H9 (cell line): Measurements from ENCODE around the gene MYH7. TPM values are rescaled to one million over a fixed set of nuclear protein-coding genes. Genes with fewer than 3 reads are reported as not detected.

ENCODE experiments used
- DNase-seq: peaks from one replicate; pipeline ENCODE4 v3.0.0-alpha.2; 2017
- H2AFZ ChIP-seq: one replicate; pipeline ENCODE4 v1.6.1; 2013; ENCODE audit warnings: mild to moderate bottlenecking, low read length, control low read depth, moderate library complexity
- H2AK5ac ChIP-seq: 2 replicates; pipeline ENCODE4 v1.6.1; 2013; ENCODE audit warnings: low read length, control low read depth, mixed read lengths; ENCODE audit not compliant: insufficient read length
- H2BK120ac ChIP-seq: one replicate; pipeline ENCODE4 v1.6.1; 2013; ENCODE audit warnings: low read depth, mild to moderate bottlenecking, low read length, control low read depth, inconsistent platforms; ENCODE audit not compliant: poor library complexity, severe bottlenecking
- H2BK12ac ChIP-seq: 2 replicates; pipeline ENCODE4 v1.6.1; 2013; ENCODE audit warnings: low read length, control low read depth, mixed read lengths, low read depth; ENCODE audit not compliant: insufficient read length
- H2BK15ac ChIP-seq: 2 replicates; pipeline ENCODE4 v1.6.1; 2013; ENCODE audit warnings: low read depth, low read length, control low read depth
- H2BK20ac ChIP-seq: one replicate; pipeline ENCODE4 v1.6.1; 2013; ENCODE audit warnings: low read depth, mild to moderate bottlenecking, low read length, control low read depth, inconsistent platforms; ENCODE audit not compliant: poor library complexity, severe bottlenecking
- H2BK5ac ChIP-seq: 2 replicates; pipeline ENCODE4 v1.6.1; 2013; ENCODE audit warnings: low read length, control low read depth, mixed read lengths; ENCODE audit not compliant: insufficient read length
- H3K14ac ChIP-seq: 2 replicates; pipeline ENCODE4 v1.6.1; 2013; ENCODE audit warnings: low read length, control low read depth; ENCODE audit not compliant: insufficient read depth
- H3K18ac ChIP-seq: 2 replicates; pipeline ENCODE4 v1.6.1; 2013; ENCODE audit warnings: low read depth, mild to moderate bottlenecking, mixed read lengths, low read length, control low read depth; ENCODE audit not compliant: insufficient read length
- H3K23ac ChIP-seq: 2 replicates; pipeline ENCODE4 v1.6.1; 2013; ENCODE audit warnings: low read length, control low read depth, mixed read lengths, low read depth; ENCODE audit not compliant: insufficient read length
- H3K23me2 ChIP-seq: 2 replicates; pipeline ENCODE4 v1.6.1; 2013; ENCODE audit warnings: low read depth, mild to moderate bottlenecking, mixed read lengths, low read length, control low read depth; ENCODE audit not compliant: insufficient read length, poor library complexity, severe bottlenecking
- H3K27ac ChIP-seq: 2 replicates; pipeline ENCODE4 v1.5.1; 2013; ENCODE audit warnings: low read length, control low read depth, mixed read lengths, low read depth; ENCODE audit not compliant: insufficient read length
- H3K27me3 ChIP-seq: 2 replicates; pipeline ENCODE4 v1.6.1; 2013; ENCODE audit warnings: low read length, control low read depth, inconsistent platforms; ENCODE audit not compliant: insufficient read depth
- H3K4ac ChIP-seq: 2 replicates; pipeline ENCODE4 v1.6.1; 2013; ENCODE audit warnings: low read depth, mild to moderate bottlenecking, control low read depth, inconsistent platforms, low read length, moderate library complexity
- H3K4me1 ChIP-seq: 2 replicates; pipeline ENCODE4 v1.6.1; 2013; ENCODE audit warnings: low read length, control low read depth, inconsistent platforms; ENCODE audit not compliant: insufficient read depth
- H3K4me2 ChIP-seq: 2 replicates; pipeline ENCODE4 v1.6.1; 2013; ENCODE audit warnings: low read length, control low read depth, mixed read lengths; ENCODE audit not compliant: insufficient read length, insufficient read depth
- H3K56ac ChIP-seq: 2 replicates; pipeline ENCODE4 v1.6.1; 2013; ENCODE audit warnings: low read depth, mild to moderate bottlenecking, mixed read lengths, low read length, control low read depth; ENCODE audit not compliant: insufficient read length
- H3K79me1 ChIP-seq: 2 replicates; pipeline ENCODE4 v1.6.1; 2013; ENCODE audit warnings: low read depth, mild to moderate bottlenecking, moderate library complexity, low read length, control low read depth, inconsistent platforms; ENCODE audit not compliant: insufficient read depth, poor library complexity, severe bottlenecking
- H3K79me2 ChIP-seq: 2 replicates; pipeline ENCODE4 v1.6.1; 2013; ENCODE audit warnings: low read length, control low read depth, inconsistent platforms; ENCODE audit not compliant: insufficient read depth
- H3K9ac ChIP-seq: 2 replicates; pipeline ENCODE4 v1.6.1; 2013; ENCODE audit warnings: low read length, control low read depth, mixed read lengths; ENCODE audit not compliant: insufficient read length; ENCODE audit errors: extremely low read depth
- H3K9me3 ChIP-seq: one replicate; pipeline ENCODE4 v1.6.1; 2013; ENCODE audit warnings: low read depth, low read length, inconsistent platforms; ENCODE audit not compliant: control insufficient read depth
- H3T11ph ChIP-seq: one replicate; pipeline ENCODE4 v1.6.1; 2013; ENCODE audit warnings: mild to moderate bottlenecking, low read length, control low read depth, inconsistent platforms
- H4K20me1 ChIP-seq: one replicate; pipeline ENCODE4 v1.6.1; 2013; ENCODE audit not compliant: control insufficient read depth, insufficient read length, insufficient read depth
- H4K5ac ChIP-seq: 2 replicates; pipeline ENCODE4 v1.6.1; 2013; ENCODE audit warnings: low read depth, mild to moderate bottlenecking, mixed read lengths, low read length, control low read depth; ENCODE audit not compliant: insufficient read length
- H4K8ac ChIP-seq: replicated peaks from 2 replicates; pipeline ENCODE4 v1.6.1; 2013; ENCODE audit warnings: low read length, control low read depth, mixed read lengths, low read depth; ENCODE audit not compliant: insufficient read length
- H4K91ac ChIP-seq: 2 replicates; pipeline ENCODE4 v1.6.1; 2013; ENCODE audit warnings: low read depth, mild to moderate bottlenecking, moderate library complexity, mixed read lengths, low read length, control low read depth; ENCODE audit not compliant: insufficient read length
- H3K27ac Mint-ChIP-seq, 3 experiments: 2 replicates in 2 of 3; 3 replicates in 1 of 3; pipeline ENCODE4 v1.8.0; 2020 to 2021; ENCODE audit warnings: mixed read lengths in 3 of 3, mild to moderate bottlenecking in 1 of 3, moderate library complexity in 1 of 3
- H3K27me3 Mint-ChIP-seq: 2 replicates; pipeline ENCODE4 v1.8.0; 2021; ENCODE audit warnings: low read depth, mild to moderate bottlenecking, moderate library complexity, mixed read lengths
- H3K36me3 Mint-ChIP-seq, 3 experiments: 2 replicates in 2 of 3; 3 replicates in 1 of 3; pipeline ENCODE4 v1.8.0; 2020 to 2021; ENCODE audit warnings: low read depth in 3 of 3, mixed read lengths in 3 of 3; ENCODE audit not compliant: insufficient read depth in 1 of 3
- H3K4me1 Mint-ChIP-seq, 2 experiments: 2 replicates each; pipeline ENCODE4 v1.8.0; 2020; ENCODE audit warnings: mixed read lengths in 2 of 2
- H3K4me3 Mint-ChIP-seq, 2 experiments: 2 replicates in 1 of 2; 3 replicates in 1 of 2; pipeline ENCODE4 v1.8.0; 2020 to 2021; ENCODE audit warnings: mild to moderate bottlenecking in 2 of 2, mixed read lengths in 2 of 2, moderate library complexity in 1 of 2
- H3K9me3 Mint-ChIP-seq, 2 experiments: 2 replicates in 1 of 2; 3 replicates in 1 of 2; pipeline ENCODE4 v1.8.0; 2020; ENCODE audit warnings: mild to moderate bottlenecking in 2 of 2, mixed read lengths in 2 of 2, moderate library complexity in 1 of 2
- CTCF ChIP-seq: fragments of 200-600 bp; sonication (generic); conservative IDR thresholded peaks from 3 replicates; pipeline ENCODE4 v1.8.0; 2021; ENCODE audit warnings: antibody characterized with exemption, mild to moderate bottlenecking
- WGBS: extraction: QIAGEN DNeasy Blood & Tissue Kit; methylation state at CpG from one replicate; pipeline ENCODE4 v1.1.7; 2013; ENCODE audit warnings: missing lambda C conversion rate, low lambda C conversion rate, mixed read lengths; ENCODE audit not compliant: insufficient read length; ENCODE audit errors: extremely low coverage; 5-methylcytosine and 5-hydroxymethylcytosine counted together
- total RNA-seq: library from RNA; stranded (reverse); gene quantifications from 2 replicates; pipeline ENCODE4 v1.2.1, GENCODE V29; 2021

Gene MYH7
- total RNA-seq, 1 experiment from 2014 or later = not detected

GRCh38 chr14:23442721-23443356 is 7.4 kb upstream of the MYH7 start:
- Histone ChIP-seq H3K56ac (no peak overlapping the region), H3K79me2 (no peaks in the 10 kb centered on the region), H3K4ac (no peak overlapping the region), H3K27me3 (no peaks in the 10 kb centered on the region; the same call in 1 of the 2 replicates), H2BK20ac (no peak overlapping the region), H2BK120ac (no peak overlapping the region), H3K23ac (no peak overlapping the region), H2BK15ac (no peak overlapping the region), H3K4me1 (no peaks in the 10 kb centered on the region), H4K20me1 (no peaks in the 10 kb centered on the region), H2BK12ac (no peak overlapping the region), H3T11ph (no peak overlapping the region), H3K79me1 (no peaks in the 10 kb centered on the region), H4K8ac (no peak overlapping the region), H3K18ac (peak overlapping the region; percentile 56), H3K9ac (no peak overlapping the region), H2AFZ (no peak overlapping the region), H3K14ac (peak overlapping the region; percentile 45; the same call in 1 of the 2 replicates), H2BK5ac (no peak overlapping the region), H2AK5ac (no peak overlapping the region), H4K5ac (no peak overlapping the region), H3K4me2 (no peak overlapping the region), H3K23me2 (no peaks in the 10 kb centered on the region), H3K27ac (no peak overlapping the region), H4K91ac (no peak overlapping the region), H3K9me3 (no peaks in the 10 kb centered on the region)
- Mint-ChIP-seq H3K27me3 (peaks cover 39% of the 10 kb centered on the region), H3K4me3 (peak overlapping the region in 1 of 2 experiments; percentile 8; a peak in 1 of 5 replicates), H3K27ac (peak overlapping the region in 2 of 3 experiments; percentile 74 to 89; a peak in 5 of 7 replicates), H3K4me1 (peaks cover 34 to 39% of the 10 kb centered on the region in 2 experiments), H3K36me3 (no peaks in the 10 kb centered on the region), H3K9me3 (no peaks in the 10 kb centered on the region; a peak in 1 of 5 replicates)
- no peak for TF ChIP-seq CTCF
- DNase-seq = peak; percentile 29
- WGBS = no CpG with 5 or more reads among the region's 9 CpGs
